SK-N-SH (cell line): ENCODE results near the gene HYCC1. TPM values are rescaled to one million over a fixed set of nuclear protein-coding genes. Genes with fewer than 3 reads are reported as not detected.

Source experiments
- CTCF ChIA-PET: fragments of 300-600, 350-600 bp; formaldehyde crosslinking; extraction: SDS; loops from one replicate; lab custom pipeline; 2021; lab: Yijun Ruan, JAX
- POLR2A ChIA-PET: fragments of 350-600 bp; sonication (Branson Sonifier 250); formaldehyde crosslinking; extraction: SDS; loops from one replicate; lab custom pipeline; 2020; ENCODE audit warnings: antibody characterized with exemption, inconsistent platforms; lab: Yijun Ruan, JAX
- DNase-seq: peaks from one replicate; pipeline ENCODE4 v3.0.0; 2012
- H2AFZ ChIP-seq: fragments of 200-600 bp; sonication (generic); 2 replicates; pipeline ENCODE4 v1.8.1; 2016; ENCODE audit warnings: antibody characterized with exemption, mild to moderate bottlenecking, low read depth
- H3F3A ChIP-seq: fragments of 200-600 bp; sonication (generic); replicated peaks from 2 replicates; pipeline ENCODE3; 2016; ENCODE audit warnings: antibody characterized with exemption, mild to moderate bottlenecking; ENCODE audit not compliant: insufficient read depth
- H3K27ac ChIP-seq, 2 experiments: fragments of 200-500 bp in 1 of 2; fragments of 200-600 bp in 1 of 2; sonication (Bioruptor generic) in 1 of 2; sonication (generic), shearing (Covaris generic) in 1 of 2; 2 replicates each; pipeline versions ENCODE4 v1.5.1 to v1.6.1; 2014 to 2016; ENCODE audit warnings: low read depth in 2 of 2, inconsistent platforms in 1 of 2, low read length in 1 of 2, mild to moderate bottlenecking in 1 of 2, mixed read lengths in 1 of 2
- H3K27me3 ChIP-seq: fragments of 200-600 bp; sonication (generic), shearing (Covaris generic); 2 replicates; pipeline ENCODE4 v1.6.1; 2016; ENCODE audit warnings: mixed run types; ENCODE audit not compliant: insufficient read depth
- H3K36me3 ChIP-seq, 2 experiments: fragments of 200-500 bp in 1 of 2; fragments of 200-600 bp in 1 of 2; sonication (Bioruptor generic) in 1 of 2; sonication (generic) in 1 of 2; replicated peaks in 1 of 2; 2 replicates each; pipeline versions ENCODE3 to v1.5.1; 2014 to 2016; ENCODE audit warnings: low read length in 1 of 2, mild to moderate bottlenecking in 1 of 2; ENCODE audit not compliant: insufficient read depth in 2 of 2, control insufficient read depth in 1 of 2
- H3K4me1 ChIP-seq, 2 experiments: fragments of 200-500 bp in 1 of 2; fragments of 200-600 bp in 1 of 2; sonication (Bioruptor generic) in 1 of 2; sonication (generic), shearing (Covaris generic) in 1 of 2; 2 replicates each; pipeline versions ENCODE4 v1.5.1 to v1.6.1; 2014 to 2016; ENCODE audit warnings: low read depth in 1 of 2, low read length in 1 of 2, mixed run types in 1 of 2; ENCODE audit not compliant: insufficient read depth in 2 of 2, control insufficient read depth in 1 of 2
- H3K4me2 ChIP-seq: fragments of 200-600 bp; sonication (generic), shearing (Covaris generic); 2 replicates; pipeline ENCODE4 v1.6.1; 2017; ENCODE audit warnings: mixed run types
- H3K4me3 ChIP-seq, 2 experiments: fragments of 200-500 bp in 1 of 2; fragments of 200-600 bp in 1 of 2; sonication (Bioruptor generic) in 1 of 2; sonication (generic), shearing (Covaris generic) in 1 of 2; 2 replicates each; pipeline versions ENCODE4 v1.5.1 to v1.8.1; 2014 to 2016; ENCODE audit warnings: low read depth in 2 of 2, inconsistent platforms in 1 of 2, low read length in 1 of 2, mild to moderate bottlenecking in 1 of 2, mixed read lengths in 1 of 2, moderate library complexity in 1 of 2
- H3K79me2 ChIP-seq: fragments of 200-600 bp; sonication (generic); 2 replicates; pipeline ENCODE4 v1.8.1; 2017; ENCODE audit warnings: mild to moderate bottlenecking; ENCODE audit not compliant: insufficient read depth
- H3K9ac ChIP-seq: fragments of 200-600 bp; sonication (generic); 2 replicates; pipeline ENCODE4 v1.6.1; 2017; ENCODE audit warnings: mixed run types
- H3K9me2 ChIP-seq: fragments of 200-600 bp; sonication (generic); 2 replicates; pipeline ENCODE4 v1.6.1; 2017; ENCODE audit warnings: mixed run types
- H3K9me3 ChIP-seq: fragments of 200-600 bp; sonication (generic); 2 replicates; pipeline ENCODE4 v1.6.1; 2017; ENCODE audit warnings: mixed run types, mild to moderate bottlenecking, moderate library complexity
- H4K20me1 ChIP-seq: fragments of 200-600 bp; sonication (generic); 2 replicates; pipeline ENCODE4 v1.6.1; 2017; ENCODE audit warnings: mild to moderate bottlenecking, mixed run types; ENCODE audit not compliant: insufficient read depth
- CHD2 ChIP-seq: fragments of 150-350 bp; IDR thresholded peaks from 2 replicates; pipeline ENCODE4 v1.6.1; 2018; ENCODE audit warnings: low read length; ENCODE audit not compliant: partially characterized antibody
- EZH2phosphoT487 ChIP-seq: fragments of 200-600 bp; sonication (generic); IDR thresholded peaks from 2 replicates; pipeline ENCODE4 v1.6.1; 2017; ENCODE audit warnings: low read depth, mixed run types, mild to moderate bottlenecking, antibody characterized with exemption, moderate library complexity, borderline replicate concordance
- GABPA ChIP-seq: IDR thresholded peaks from 2 replicates; pipeline ENCODE4 v1.4.0; 2012; ENCODE audit warnings: low read depth, mild to moderate bottlenecking
- RAD21 ChIP-seq: IDR thresholded peaks from 2 replicates; pipeline ENCODE4 v1.6.1; 2012; ENCODE audit warnings: mild to moderate bottlenecking, low read length
- RCOR1 ChIP-seq: fragments of 150-350 bp; IDR thresholded peaks from 2 replicates; pipeline ENCODE4 v1.6.1; 2017; ENCODE audit warnings: antibody characterized with exemption, low read length
- RFX5 ChIP-seq: IDR thresholded peaks from 2 replicates; pipeline ENCODE4 v1.6.1; 2012; ENCODE audit warnings: mild to moderate bottlenecking, improper control_type of control experiment, low read length
- RXRA ChIP-seq: IDR thresholded peaks from 2 replicates; pipeline ENCODE4 v1.4.0; 2012; ENCODE audit warnings: low read depth, mild to moderate bottlenecking, borderline replicate concordance
- SIN3A ChIP-seq: IDR thresholded peaks from 2 replicates; pipeline ENCODE4 v1.6.1; 2012; ENCODE audit warnings: low read depth, mild to moderate bottlenecking, low read length, moderate library complexity, borderline replicate concordance
- SMC3 ChIP-seq: IDR thresholded peaks from 2 replicates; pipeline ENCODE4 v1.6.1; 2012; ENCODE audit warnings: low read depth, low read length, improper control_type of control experiment
- TAF1 ChIP-seq: IDR thresholded peaks from 2 replicates; pipeline ENCODE4 v1.6.1; 2012; ENCODE audit warnings: low read depth, mild to moderate bottlenecking, low read length, moderate library complexity, borderline replicate concordance
- YY1 ChIP-seq: IDR thresholded peaks from 2 replicates; pipeline ENCODE4 v1.4.0; 2012; ENCODE audit warnings: low read depth, mild to moderate bottlenecking
- WGBS: methylation state at CpG from one replicate; pipeline ENCODE4 v1.1.6; 2017; ENCODE audit warnings: low lambda C conversion rate; 5-methylcytosine and 5-hydroxymethylcytosine counted together
- polyA plus RNA-seq, 3 experiments: library from polyadenylated mRNA; depleted of rRNA; stranded (reverse); fragments of >200 nt; gene quantifications; 2 replicates each; pipeline ENCODE4 v1.2.3, GENCODE V29; 2012
- TF ChIP-seq, protein P1 (sequence below): fragments of 150-350 bp; IDR thresholded peaks from 2 replicates; pipeline ENCODE4 v1.6.1; 2016; ENCODE audit warnings: mild to moderate bottlenecking, low read depth, low read length
- TF ChIP-seq, protein P2 (sequence below): IDR thresholded peaks from 2 replicates; pipeline ENCODE4; 2012
- TF ChIP-seq, protein P3 (sequence below): IDR thresholded peaks from 2 replicates; pipeline ENCODE4 v1.6.1; 2012; ENCODE audit warnings: mild to moderate bottlenecking, low read depth, low read length, moderate library complexity
- TF ChIP-seq, protein P4 (sequence below): fragments of 150-350 bp; IDR thresholded peaks from 2 replicates; pipeline ENCODE4 v1.6.1; 2017; ENCODE audit warnings: antibody characterized with exemption, low read length, low read depth, borderline replicate concordance

HYCC1 gene
- polyA plus RNA-seq, 1 of the 3 experiments (the other 2 are of a cell fraction) = 5.3 TPM

DNA sequence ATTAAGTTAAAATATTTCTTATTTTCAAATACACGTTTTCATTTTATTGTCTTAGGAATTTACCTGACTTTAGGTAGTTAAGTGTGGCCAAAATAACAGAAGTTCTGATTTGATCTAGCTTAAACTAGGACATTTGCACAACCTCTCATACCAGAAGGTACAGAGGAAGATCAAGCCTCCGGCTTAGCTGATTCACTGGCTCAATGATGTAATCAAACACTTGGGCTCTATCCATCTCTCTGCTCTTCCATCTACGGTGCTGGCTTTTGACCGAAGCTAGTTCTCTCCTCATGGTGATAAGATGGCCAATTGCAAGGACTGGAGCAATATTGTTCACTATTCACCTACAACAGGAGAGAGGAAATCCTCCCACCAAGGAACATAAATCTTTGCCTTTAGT lies 12.2 kb upstream of the HYCC1 start:
- H3K4me1 ChIP-seq = no peaks in the 10 kb centered on the region
- 34% methylated on average over 4 of the region's 4 CpGs for WGBS
- no peak for DNase-seq
- H3K4me2 ChIP-seq = no peak overlapping the region
- CTCF ChIA-PET = interaction anchor here (0.8 to 2.7 kb wide), 4 partner anchors 10 to 244 kb away, joined by 3 to 9 read pairs (median 3); no protein-coding TSS in a partner anchor
- H3K36me3 ChIP-seq = no peaks in the 10 kb centered on the region
- H3K9ac ChIP-seq = no peak overlapping the region
- no peak overlapping the region for H3K27ac ChIP-seq
- peaks cover 63% of the 10 kb centered on the region for H3K27me3 ChIP-seq
- H2AFZ ChIP-seq = no peak overlapping the region
- no peaks in the 10 kb centered on the region for H3K9me3 ChIP-seq
- no peaks in the 10 kb centered on the region for H3K9me2 ChIP-seq
- H3F3A ChIP-seq = peaks cover 4% of the 10 kb centered on the region
- no peaks in the 10 kb centered on the region for H4K20me1 ChIP-seq
- TF ChIP-seq SMC3 (no peak), GABPA (no peak), CHD2 (no peak), EZH2phosphoT487 (no peak), SIN3A (no peak), RCOR1 (no peak), TAF1 (no peak), RFX5 (no peak), YY1 (no peak)
- TF ChIP-seq, protein P1, sequence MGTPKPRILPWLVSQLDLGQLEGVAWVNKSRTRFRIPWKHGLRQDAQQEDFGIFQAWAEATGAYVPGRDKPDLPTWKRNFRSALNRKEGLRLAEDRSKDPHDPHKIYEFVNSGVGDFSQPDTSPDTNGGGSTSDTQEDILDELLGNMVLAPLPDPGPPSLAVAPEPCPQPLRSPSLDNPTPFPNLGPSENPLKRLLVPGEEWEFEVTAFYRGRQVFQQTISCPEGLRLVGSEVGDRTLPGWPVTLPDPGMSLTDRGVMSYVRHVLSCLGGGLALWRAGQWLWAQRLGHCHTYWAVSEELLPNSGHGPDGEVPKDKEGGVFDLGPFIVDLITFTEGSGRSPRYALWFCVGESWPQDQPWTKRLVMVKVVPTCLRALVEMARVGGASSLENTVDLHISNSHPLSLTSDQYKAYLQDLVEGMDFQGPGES = no peak
- POLR2A ChIA-PET = no interaction called here
- no peak overlapping the region for H3K4me3 ChIP-seq
- no peaks in the 10 kb centered on the region for H3K79me2 ChIP-seq

DNA sequence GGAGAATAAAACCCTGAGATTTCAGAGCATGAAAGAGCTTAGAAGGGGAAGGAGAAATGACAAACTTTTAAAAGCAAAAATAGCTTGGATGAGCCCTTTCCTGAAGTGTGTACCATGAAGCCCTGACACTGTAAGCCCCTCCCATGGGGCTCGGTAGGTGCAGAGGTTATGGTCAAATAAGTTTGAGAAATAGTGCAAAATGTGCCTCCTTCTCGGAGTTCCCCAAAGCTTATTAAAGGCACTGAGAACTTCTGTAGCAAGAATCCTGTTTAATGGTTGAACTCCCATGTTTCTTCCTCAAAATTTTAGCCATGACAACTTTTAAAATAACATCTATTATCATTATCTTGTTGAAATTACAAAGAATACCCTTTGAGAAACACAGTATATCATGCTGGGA lies 10.5 kb upstream of the HYCC1 start:
- ChIA-PET CTCF (interaction anchor here (0.8 to 2.7 kb wide), 3 partner anchors 31 to 464 kb away, joined by 3 to 9 read pairs (median 3); no protein-coding TSS in a partner anchor), POLR2A (no interaction called here)
- H3F3A ChIP-seq = peaks cover 4% of the 10 kb centered on the region
- H3K27ac ChIP-seq = no peak overlapping the region
- no peaks in the 10 kb centered on the region for H3K9me2 ChIP-seq
- DNase-seq = no peak
- no peak overlapping the region for H3K4me2 ChIP-seq
- no peaks in the 10 kb centered on the region for H4K20me1 ChIP-seq
- H3K4me3 ChIP-seq = no peak overlapping the region
- H3K36me3 ChIP-seq = no peaks in the 10 kb centered on the region
- H3K27me3 ChIP-seq = peaks cover 54% of the 10 kb centered on the region
- TF ChIP-seq, protein P2, sequence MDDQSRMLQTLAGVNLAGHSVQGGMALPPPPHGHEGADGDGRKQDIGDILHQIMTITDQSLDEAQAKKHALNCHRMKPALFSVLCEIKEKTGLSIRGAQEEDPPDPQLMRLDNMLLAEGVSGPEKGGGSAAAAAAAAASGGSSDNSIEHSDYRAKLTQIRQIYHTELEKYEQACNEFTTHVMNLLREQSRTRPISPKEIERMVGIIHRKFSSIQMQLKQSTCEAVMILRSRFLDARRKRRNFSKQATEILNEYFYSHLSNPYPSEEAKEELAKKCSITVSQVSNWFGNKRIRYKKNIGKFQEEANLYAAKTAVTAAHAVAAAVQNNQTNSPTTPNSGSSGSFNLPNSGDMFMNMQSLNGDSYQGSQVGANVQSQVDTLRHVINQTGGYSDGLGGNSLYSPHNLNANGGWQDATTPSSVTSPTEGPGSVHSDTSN = no peak
- TF ChIP-seq SIN3A = no peak
- TF ChIP-seq, protein P3, sequence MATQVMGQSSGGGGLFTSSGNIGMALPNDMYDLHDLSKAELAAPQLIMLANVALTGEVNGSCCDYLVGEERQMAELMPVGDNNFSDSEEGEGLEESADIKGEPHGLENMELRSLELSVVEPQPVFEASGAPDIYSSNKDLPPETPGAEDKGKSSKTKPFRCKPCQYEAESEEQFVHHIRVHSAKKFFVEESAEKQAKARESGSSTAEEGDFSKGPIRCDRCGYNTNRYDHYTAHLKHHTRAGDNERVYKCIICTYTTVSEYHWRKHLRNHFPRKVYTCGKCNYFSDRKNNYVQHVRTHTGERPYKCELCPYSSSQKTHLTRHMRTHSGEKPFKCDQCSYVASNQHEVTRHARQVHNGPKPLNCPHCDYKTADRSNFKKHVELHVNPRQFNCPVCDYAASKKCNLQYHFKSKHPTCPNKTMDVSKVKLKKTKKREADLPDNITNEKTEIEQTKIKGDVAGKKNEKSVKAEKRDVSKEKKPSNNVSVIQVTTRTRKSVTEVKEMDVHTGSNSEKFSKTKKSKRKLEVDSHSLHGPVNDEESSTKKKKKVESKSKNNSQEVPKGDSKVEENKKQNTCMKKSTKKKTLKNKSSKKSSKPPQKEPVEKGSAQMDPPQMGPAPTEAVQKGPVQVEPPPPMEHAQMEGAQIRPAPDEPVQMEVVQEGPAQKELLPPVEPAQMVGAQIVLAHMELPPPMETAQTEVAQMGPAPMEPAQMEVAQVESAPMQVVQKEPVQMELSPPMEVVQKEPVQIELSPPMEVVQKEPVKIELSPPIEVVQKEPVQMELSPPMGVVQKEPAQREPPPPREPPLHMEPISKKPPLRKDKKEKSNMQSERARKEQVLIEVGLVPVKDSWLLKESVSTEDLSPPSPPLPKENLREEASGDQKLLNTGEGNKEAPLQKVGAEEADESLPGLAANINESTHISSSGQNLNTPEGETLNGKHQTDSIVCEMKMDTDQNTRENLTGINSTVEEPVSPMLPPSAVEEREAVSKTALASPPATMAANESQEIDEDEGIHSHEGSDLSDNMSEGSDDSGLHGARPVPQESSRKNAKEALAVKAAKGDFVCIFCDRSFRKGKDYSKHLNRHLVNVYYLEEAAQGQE = no peak
- TF ChIP-seq RXRA = no peak
- TF ChIP-seq RAD21 = no peak
- TF ChIP-seq, protein P4, sequence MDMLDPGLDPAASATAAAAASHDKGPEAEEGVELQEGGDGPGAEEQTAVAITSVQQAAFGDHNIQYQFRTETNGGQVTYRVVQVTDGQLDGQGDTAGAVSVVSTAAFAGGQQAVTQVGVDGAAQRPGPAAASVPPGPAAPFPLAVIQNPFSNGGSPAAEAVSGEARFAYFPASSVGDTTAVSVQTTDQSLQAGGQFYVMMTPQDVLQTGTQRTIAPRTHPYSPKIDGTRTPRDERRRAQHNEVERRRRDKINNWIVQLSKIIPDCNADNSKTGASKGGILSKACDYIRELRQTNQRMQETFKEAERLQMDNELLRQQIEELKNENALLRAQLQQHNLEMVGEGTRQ = no peak
- no peaks in the 10 kb centered on the region for H3K4me1 ChIP-seq
- H3K79me2 ChIP-seq = no peaks in the 10 kb centered on the region
- no peaks in the 10 kb centered on the region for H3K9me3 ChIP-seq
- H3K9ac ChIP-seq = no peak overlapping the region
- no peak overlapping the region for H2AFZ ChIP-seq
- WGBS = 8% methylated on average over 2 of the region's 2 CpGs
